IMR-90 (cell line): ENCODE results near the gene RPH3AL. TPM values are rescaled to one million over a fixed set of nuclear protein-coding genes. Genes with fewer than 3 reads are reported as not detected.

Experiments used
- ATAC-seq: fragments of 200-7000 bp; cut with Tn5 transposase; 2 replicates; pipeline ENCODE4 v1.9.1; 2020; ENCODE audit warnings: low read depth, mild to moderate bottlenecking, moderate library complexity
- BruUV-seq: library from RNA; stranded (reverse); fragments of 400-500 nt; replicated peaks from 2 replicates; lab custom pipeline; 2021; lab: Mats Ljungman, UMichigan
- CTCF ChIA-PET: fragments of 300-600 bp; formaldehyde crosslinking; extraction: SDS; loops from one replicate; lab custom pipeline; 2021; ENCODE audit warnings: antibody characterized with exemption; lab: Yijun Ruan, JAX
- POLR2A ChIA-PET: fragments of 300-600 bp; sonication (Branson Sonifier 250); formaldehyde crosslinking; loops from one replicate; lab custom pipeline; 2022; ENCODE audit warnings: antibody characterized with exemption; ENCODE audit not compliant: unreplicated experiment; lab: Charles Lee
- DNase-seq: peaks from one replicate; pipeline ENCODE4 v3.0.0; 2013
- H2AFZ ChIP-seq: replicated peaks from 2 replicates; pipeline ENCODE3; 2013; ENCODE audit warnings: low read length, mild to moderate bottlenecking; ENCODE audit not compliant: poor library complexity
- H2AK5ac ChIP-seq: 2 replicates; pipeline ENCODE4 v1.6.1; 2013; ENCODE audit warnings: low read depth, low read length, inconsistent platforms
- H2AK9ac ChIP-seq: replicated peaks from 2 replicates; pipeline ENCODE3; 2013; ENCODE audit warnings: mild to moderate bottlenecking, low read depth, low read length, moderate library complexity; ENCODE audit not compliant: poor library complexity
- H2BK120ac ChIP-seq: 2 replicates; pipeline ENCODE4 v1.6.1; 2013; ENCODE audit warnings: low read depth, low read length, inconsistent platforms
- H2BK15ac ChIP-seq: 3 replicates; pipeline ENCODE4 v1.6.1; 2013; ENCODE audit warnings: low read depth, low read length, inconsistent platforms
- H2BK20ac ChIP-seq: 2 replicates; pipeline ENCODE4 v1.6.1; 2013; ENCODE audit warnings: low read depth, mild to moderate bottlenecking, inconsistent platforms, low read length, moderate library complexity
- H2BK5ac ChIP-seq: 2 replicates; pipeline ENCODE4 v1.6.1; 2013; ENCODE audit warnings: mild to moderate bottlenecking, low read depth, low read length, inconsistent platforms; ENCODE audit not compliant: poor library complexity, severe bottlenecking
- H3K14ac ChIP-seq: replicated peaks from 2 replicates; pipeline ENCODE4 v1.6.1; 2013; ENCODE audit warnings: low read depth, low read length, inconsistent platforms
- H3K18ac ChIP-seq: 2 replicates; pipeline ENCODE4 v1.6.1; 2013; ENCODE audit warnings: low read depth, low read length, control low read depth
- H3K23ac ChIP-seq: 2 replicates; pipeline ENCODE4 v1.6.1; 2013; ENCODE audit warnings: low read depth, low read length, inconsistent platforms
- H3K27ac ChIP-seq: 2 replicates; pipeline ENCODE4 v1.5.1; 2013; ENCODE audit warnings: mild to moderate bottlenecking, control low read depth, low read length; ENCODE audit not compliant: insufficient read depth
- H3K27me3 ChIP-seq: 2 replicates; pipeline ENCODE4 v1.6.1; 2013; ENCODE audit warnings: low read length; ENCODE audit not compliant: control insufficient read depth, insufficient read depth
- H3K36me3 ChIP-seq: 2 replicates; pipeline ENCODE4 v1.6.1; 2013; ENCODE audit warnings: low read length, mixed read lengths; ENCODE audit not compliant: control insufficient read depth, insufficient read depth
- H3K4ac ChIP-seq: 2 replicates; pipeline ENCODE4 v1.6.1; 2013; ENCODE audit warnings: low read depth, low read length, inconsistent platforms
- H3K4me1 ChIP-seq: 2 replicates; pipeline ENCODE4 v1.6.1; 2013; ENCODE audit warnings: low read length, mixed read lengths; ENCODE audit not compliant: control insufficient read depth, insufficient read depth
- H3K4me2 ChIP-seq: 2 replicates; pipeline ENCODE4 v1.6.1; 2013; ENCODE audit warnings: low read depth, mild to moderate bottlenecking, control low read depth, low read length, moderate library complexity
- H3K4me3 ChIP-seq: 2 replicates; pipeline ENCODE4 v1.5.1; 2013; ENCODE audit warnings: low read depth, mild to moderate bottlenecking, control low read depth, low read length, moderate library complexity; ENCODE audit not compliant: insufficient read depth
- H3K56ac ChIP-seq: 2 replicates; pipeline ENCODE4 v1.6.1; 2013; ENCODE audit warnings: low read length, inconsistent platforms; ENCODE audit not compliant: insufficient read depth; ENCODE audit errors: extremely low read depth
- H3K79me1 ChIP-seq, 2 experiments: 2 replicates each; pipeline ENCODE4 v1.6.1; 2013; ENCODE audit warnings: low read length in 2 of 2, inconsistent platforms in 1 of 2, low read depth in 1 of 2
- H3K9ac ChIP-seq: 2 replicates; pipeline ENCODE4 v1.6.1; 2013; ENCODE audit warnings: low read depth, low read length, control low read depth
- H3K9me1 ChIP-seq: 2 replicates; pipeline ENCODE4 v1.6.1; 2013; ENCODE audit warnings: low read length, inconsistent platforms; ENCODE audit not compliant: insufficient read depth
- H3K9me3 ChIP-seq: 2 replicates; pipeline ENCODE4 v1.6.1; 2013; ENCODE audit warnings: low read length; ENCODE audit not compliant: control insufficient read depth, insufficient read depth
- H4K20me1 ChIP-seq: 2 replicates; pipeline ENCODE4 v1.6.1; 2013; ENCODE audit warnings: low read length, inconsistent platforms; ENCODE audit not compliant: insufficient read depth
- H4K5ac ChIP-seq: 2 replicates; pipeline ENCODE4 v1.6.1; 2013; ENCODE audit warnings: mild to moderate bottlenecking, low read depth, low read length, control low read depth
- H4K8ac ChIP-seq, 2 experiments: 2 replicates each; pipeline ENCODE4 v1.6.1; 2013; ENCODE audit warnings: low read depth in 2 of 2, low read length in 2 of 2, control low read depth in 1 of 2, inconsistent platforms in 1 of 2
- H4K91ac ChIP-seq: 2 replicates; pipeline ENCODE4 v1.6.1; 2013; ENCODE audit warnings: low read depth, low read length, inconsistent platforms; ENCODE audit not compliant: insufficient read depth
- BHLHE40 ChIP-seq: fragments of 150-350 bp; IDR thresholded peaks from 2 replicates; pipeline ENCODE4 v1.6.1; 2016; ENCODE audit warnings: mild to moderate bottlenecking, low read depth, low read length
- CHD1 ChIP-seq: IDR thresholded peaks from 2 replicates; pipeline ENCODE4 v1.6.1; 2012; ENCODE audit warnings: low read depth, low read length, improper control_type of control experiment
- FOS ChIP-seq: fragments of 150-350 bp; IDR thresholded peaks from 2 replicates; pipeline ENCODE4 v1.6.1; 2016; ENCODE audit warnings: low read depth, low read length
- MAZ ChIP-seq: IDR thresholded peaks from 2 replicates; pipeline ENCODE4 v1.6.1; 2012; ENCODE audit warnings: low read depth, mild to moderate bottlenecking, low read length, improper control_type of control experiment, moderate library complexity, borderline replicate concordance
- MXI1 ChIP-seq: IDR thresholded peaks from 2 replicates; pipeline ENCODE4 v1.6.1; 2012; ENCODE audit warnings: low read depth, mild to moderate bottlenecking, low read length, moderate library complexity, borderline replicate concordance
- NFE2L2 ChIP-seq: fragments of 150-350 bp; IDR thresholded peaks from 2 replicates; pipeline ENCODE4 v1.6.1; 2016; ENCODE audit warnings: low read depth, mild to moderate bottlenecking, low read length
- POLR2A ChIP-seq: IDR thresholded peaks from 2 replicates; pipeline ENCODE4 v1.6.1; 2012; ENCODE audit warnings: mild to moderate bottlenecking, low read depth, low read length
- RCOR1 ChIP-seq: IDR thresholded peaks from 2 replicates; pipeline ENCODE4 v1.6.1; 2012; ENCODE audit warnings: mild to moderate bottlenecking, low read length, improper control_type of control experiment; ENCODE audit not compliant: insufficient replicate concordance
- RFX5 ChIP-seq: IDR thresholded peaks from 2 replicates; pipeline ENCODE4 v1.8.0; 2012; ENCODE audit warnings: low read depth, mild to moderate bottlenecking, low read length, moderate library complexity
- SMC3 ChIP-seq: fragments of 150-350 bp; IDR thresholded peaks from 2 replicates; pipeline ENCODE4 v1.6.1; 2016; ENCODE audit warnings: low read depth, mild to moderate bottlenecking, antibody characterized with exemption, low read length, moderate library complexity
- WGBS, 2 experiments: methylation state at CpG; one replicate each; pipeline versions ENCODE4 v1.1.5 to v1.1.7; 2013; ENCODE audit warnings: missing lambda C conversion rate in 2 of 2; ENCODE audit not compliant: insufficient read length in 1 of 2; ENCODE audit errors: extremely low coverage in 2 of 2; 5-methylcytosine and 5-hydroxymethylcytosine counted together
- dilution Hi-C: fragments of 300-500 bp; cut with HindIII; formaldehyde crosslinking; loops from one replicate; pipeline ENCODE4 v1.14.3; 2018; ENCODE audit warnings: low sequenced_read_pairs; ENCODE audit not compliant: unreplicated experiment
- in situ Hi-C: fragments of 300-500 bp; cut with MboI; formaldehyde crosslinking; loops from 3 replicates; pipeline ENCODE4 v1.14.3; 2019; ENCODE audit warnings: low sequenced_read_pairs, inconsistent platforms, mixed read lengths
- intact Hi-C: fragments of 100-400 bp; cut with micrococcal nuclease; formaldehyde crosslinking; loops from 2 replicates; pipeline ENCODE4 v1.10.0; 2022
- polyA plus RNA-seq, 3 experiments: library from polyadenylated mRNA; depleted of rRNA; stranded (reverse); fragments of >200 nt; gene quantifications; 2 replicates each; pipeline ENCODE4 v1.2.3, GENCODE V29; 2012; ENCODE audit warnings: low replicate concordance in 1 of 3
- total RNA-seq: library from RNA; depleted of rRNA; stranded (reverse); fragments of >200 nt; gene quantifications from 2 replicates; pipeline ENCODE4 v1.2.3, GENCODE V29; 2012
- TF ChIP-seq, protein P1 (sequence below): conservative IDR thresholded peaks from 2 replicates; pipeline ENCODE4 v1.5.1; 2012; ENCODE audit warnings: mild to moderate bottlenecking, low read depth, low read length, improper control_type of control experiment
- TF ChIP-seq, protein P2 (sequence below): fragments of 150-350 bp; IDR thresholded peaks from 2 replicates; pipeline ENCODE4 v1.6.1; 2017; ENCODE audit warnings: mild to moderate bottlenecking, antibody characterized with exemption, low read length, low read depth
- TF ChIP-seq, protein P3 (sequence below): fragments of 150-350 bp; IDR thresholded peaks from 2 replicates; pipeline ENCODE4 v1.6.1; 2016; ENCODE audit warnings: low read depth, mild to moderate bottlenecking, low read length, moderate library complexity, borderline replicate concordance

The RPH3AL gene
- total and polyA plus RNA-seq, 2 of the 4 experiments (the other 2 are of a cell fraction) = 1.8 to 2.5 TPM

DNA sequence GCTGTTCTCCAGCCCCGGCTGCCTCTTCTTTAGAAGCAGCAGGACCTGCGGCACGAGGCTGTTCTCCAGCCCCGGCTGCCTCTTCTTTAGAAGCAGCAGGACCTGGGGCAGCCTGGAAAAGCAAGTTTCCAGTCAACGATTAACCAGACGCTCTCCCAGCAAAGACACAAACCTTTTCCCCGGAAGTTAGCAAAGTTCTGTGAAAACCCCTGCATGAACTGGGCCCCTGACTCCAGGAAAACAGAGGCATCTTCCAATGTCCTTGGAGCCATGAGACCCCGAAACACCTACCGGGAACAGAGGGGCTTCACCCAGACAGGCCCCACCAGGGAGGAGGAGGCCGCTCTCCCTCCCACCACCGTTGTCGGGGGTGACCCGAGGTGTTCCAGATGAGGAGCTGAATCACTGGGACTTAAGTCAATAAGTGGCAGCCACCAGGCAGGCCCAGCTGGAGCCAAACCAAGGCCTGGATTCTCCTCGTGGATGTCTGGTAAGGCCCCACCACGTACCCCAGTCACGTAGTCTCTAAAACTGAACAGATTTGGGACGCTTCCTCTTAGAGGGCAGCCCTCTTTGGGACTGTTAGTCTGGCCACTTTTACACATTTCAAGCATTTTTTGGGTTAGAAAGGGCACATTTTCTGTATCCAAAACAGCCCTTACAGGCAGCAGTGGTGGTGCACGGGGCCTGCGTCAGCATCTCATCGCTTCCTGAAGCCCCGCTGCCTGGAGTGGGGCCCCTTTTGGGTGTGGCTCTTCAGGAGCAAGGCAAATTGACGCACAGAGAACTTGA, at the start of gene RPH3AL (continued):
- TF ChIP-seq RCOR1 (no peak), RFX5 (no peak)

DNA sequence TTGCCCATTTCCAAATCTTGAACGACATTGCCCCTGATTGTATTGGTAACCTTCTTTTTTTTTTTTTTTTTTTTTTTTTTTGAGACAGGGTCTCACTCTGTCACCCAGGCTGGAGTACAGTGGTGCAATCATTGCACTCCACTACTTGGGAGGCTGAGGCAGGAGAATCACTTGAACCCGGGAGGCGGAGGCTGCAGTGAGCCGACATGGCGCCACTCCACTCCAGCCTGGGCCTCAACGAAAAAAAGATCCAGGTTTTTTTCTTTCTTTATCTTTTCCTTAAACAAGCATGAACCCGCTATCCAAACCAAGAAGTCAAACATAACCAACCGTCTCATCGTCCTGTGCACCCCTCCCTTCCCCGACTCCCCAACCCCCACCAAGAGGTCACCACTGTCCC, 47.6 kb upstream of the RPH3AL start:
- WGBS, 2 experiments = no CpG with 5 or more reads among the region's 10 CpGs
- Histone ChIP-seq H3K36me3 (no peaks in the 10 kb centered on the region), H4K91ac (no peak overlapping the region), H4K20me1 (no peaks in the 10 kb centered on the region), H3K4me2 (no peak overlapping the region), H3K27me3 (peaks cover 1% of the 10 kb centered on the region; the same call in 1 of the 2 replicates), H2BK15ac (no peak overlapping the region), H3K9me3 (no peaks in the 10 kb centered on the region), H4K5ac (no peak overlapping the region), H4K8ac (no peak overlapping the region), H2AK9ac (no peak overlapping the region), H3K23ac (no peak overlapping the region), H3K27ac (no peak overlapping the region), H3K9me1 (no peaks in the 10 kb centered on the region), H2AFZ (no peak overlapping the region), H2BK20ac (no peak overlapping the region), H2BK5ac (no peak overlapping the region), H3K4me3 (no peak overlapping the region), H2AK5ac (no peak overlapping the region), H3K79me1 (no peaks in the 10 kb centered on the region), H3K4me1 (no peaks in the 10 kb centered on the region), H3K56ac (no peak overlapping the region), H3K18ac (no peak overlapping the region), H3K14ac (no peak overlapping the region), H3K9ac (no peak overlapping the region), H3K4ac (no peak overlapping the region), H2BK120ac (no peak overlapping the region)
- CTCF ChIA-PET = no interaction called here
- ATAC-seq (no peak), DNase-seq (no peak)
- BruUV-seq = no TSS peak
- intact Hi-C loops = no loop called here
- POLR2A ChIA-PET = no interaction called here
- in situ Hi-C loops = no loop called here
- dilution Hi-C loops = no loop called here
- TF ChIP-seq RFX5 (no peak), MAZ (no peak), RCOR1 (no peak), CHD1 (no peak), BHLHE40 (no peak), FOS (no peak), MXI1 (no peak), SMC3 (no peak), POLR2A (no peak), NFE2L2 (no peak)
- TF ChIP-seq, protein P1, sequence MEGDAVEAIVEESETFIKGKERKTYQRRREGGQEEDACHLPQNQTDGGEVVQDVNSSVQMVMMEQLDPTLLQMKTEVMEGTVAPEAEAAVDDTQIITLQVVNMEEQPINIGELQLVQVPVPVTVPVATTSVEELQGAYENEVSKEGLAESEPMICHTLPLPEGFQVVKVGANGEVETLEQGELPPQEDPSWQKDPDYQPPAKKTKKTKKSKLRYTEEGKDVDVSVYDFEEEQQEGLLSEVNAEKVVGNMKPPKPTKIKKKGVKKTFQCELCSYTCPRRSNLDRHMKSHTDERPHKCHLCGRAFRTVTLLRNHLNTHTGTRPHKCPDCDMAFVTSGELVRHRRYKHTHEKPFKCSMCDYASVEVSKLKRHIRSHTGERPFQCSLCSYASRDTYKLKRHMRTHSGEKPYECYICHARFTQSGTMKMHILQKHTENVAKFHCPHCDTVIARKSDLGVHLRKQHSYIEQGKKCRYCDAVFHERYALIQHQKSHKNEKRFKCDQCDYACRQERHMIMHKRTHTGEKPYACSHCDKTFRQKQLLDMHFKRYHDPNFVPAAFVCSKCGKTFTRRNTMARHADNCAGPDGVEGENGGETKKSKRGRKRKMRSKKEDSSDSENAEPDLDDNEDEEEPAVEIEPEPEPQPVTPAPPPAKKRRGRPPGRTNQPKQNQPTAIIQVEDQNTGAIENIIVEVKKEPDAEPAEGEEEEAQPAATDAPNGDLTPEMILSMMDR = no peak
- TF ChIP-seq, protein P2, sequence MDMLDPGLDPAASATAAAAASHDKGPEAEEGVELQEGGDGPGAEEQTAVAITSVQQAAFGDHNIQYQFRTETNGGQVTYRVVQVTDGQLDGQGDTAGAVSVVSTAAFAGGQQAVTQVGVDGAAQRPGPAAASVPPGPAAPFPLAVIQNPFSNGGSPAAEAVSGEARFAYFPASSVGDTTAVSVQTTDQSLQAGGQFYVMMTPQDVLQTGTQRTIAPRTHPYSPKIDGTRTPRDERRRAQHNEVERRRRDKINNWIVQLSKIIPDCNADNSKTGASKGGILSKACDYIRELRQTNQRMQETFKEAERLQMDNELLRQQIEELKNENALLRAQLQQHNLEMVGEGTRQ = no peak
- TF ChIP-seq, protein P3, sequence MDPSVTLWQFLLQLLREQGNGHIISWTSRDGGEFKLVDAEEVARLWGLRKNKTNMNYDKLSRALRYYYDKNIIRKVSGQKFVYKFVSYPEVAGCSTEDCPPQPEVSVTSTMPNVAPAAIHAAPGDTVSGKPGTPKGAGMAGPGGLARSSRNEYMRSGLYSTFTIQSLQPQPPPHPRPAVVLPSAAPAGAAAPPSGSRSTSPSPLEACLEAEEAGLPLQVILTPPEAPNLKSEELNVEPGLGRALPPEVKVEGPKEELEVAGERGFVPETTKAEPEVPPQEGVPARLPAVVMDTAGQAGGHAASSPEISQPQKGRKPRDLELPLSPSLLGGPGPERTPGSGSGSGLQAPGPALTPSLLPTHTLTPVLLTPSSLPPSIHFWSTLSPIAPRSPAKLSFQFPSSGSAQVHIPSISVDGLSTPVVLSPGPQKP = no peak
